HG02852 (cell line): ENCODE data around the gene TMEM31.
"Not testable (repeated sequence)": the region's sequence is repeated elsewhere in the genome, so short reads cannot be mapped to it uniquely, and the experiment has no call there.

ENCODE experiments used
- ATAC-seq: cut with Tn5 transposase; IDR thresholded peaks from one replicate; pipeline ENCODE4 v1.9.1; 2021; ENCODE audit warnings: mild to moderate bottlenecking, moderate library complexity; ENCODE audit not compliant: unreplicated experiment

The TMEM31 gene

DNA sequence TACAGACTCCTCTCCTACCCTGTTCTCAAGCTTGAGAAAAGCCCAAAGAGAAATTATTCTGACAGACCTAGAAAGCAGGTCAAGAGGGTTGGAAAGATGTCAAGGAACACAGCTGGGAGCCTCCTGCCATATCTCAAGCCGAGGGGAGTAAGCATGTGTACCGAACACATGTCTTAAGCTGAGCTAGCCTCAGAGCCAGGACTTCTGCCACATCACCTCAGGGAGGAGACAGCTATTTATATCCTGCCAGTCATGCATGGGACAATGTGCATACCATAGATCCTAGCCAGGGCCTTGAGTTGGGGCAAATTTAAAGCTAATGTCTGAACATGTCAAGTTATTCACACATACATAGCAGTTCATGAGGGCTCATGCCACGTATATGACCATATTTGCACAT lies 11.8 kb downstream of the TMEM31 start:
- no peak for ATAC-seq

DNA sequence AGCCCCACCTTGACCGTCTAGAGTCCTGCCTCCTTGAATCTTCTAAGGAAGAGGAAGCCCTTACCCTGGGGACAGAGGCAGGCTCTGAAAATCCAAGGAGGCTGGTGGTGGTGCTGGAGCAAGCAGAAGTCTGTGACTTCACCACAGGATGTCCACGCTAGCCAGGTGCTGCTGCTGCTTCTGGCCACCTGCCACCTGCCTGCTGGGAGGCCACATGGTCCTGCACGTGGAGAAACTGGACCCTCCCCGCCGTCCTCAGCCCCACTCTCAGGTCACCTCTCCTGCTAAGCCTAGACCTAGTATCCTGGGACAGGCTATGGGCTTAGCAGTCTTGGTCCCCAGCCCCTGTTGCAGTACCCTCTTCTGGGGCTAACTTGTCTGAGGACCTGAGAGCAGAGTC lies 15.8 kb downstream of the TMEM31 start:
- ATAC-seq: no peak

DNA sequence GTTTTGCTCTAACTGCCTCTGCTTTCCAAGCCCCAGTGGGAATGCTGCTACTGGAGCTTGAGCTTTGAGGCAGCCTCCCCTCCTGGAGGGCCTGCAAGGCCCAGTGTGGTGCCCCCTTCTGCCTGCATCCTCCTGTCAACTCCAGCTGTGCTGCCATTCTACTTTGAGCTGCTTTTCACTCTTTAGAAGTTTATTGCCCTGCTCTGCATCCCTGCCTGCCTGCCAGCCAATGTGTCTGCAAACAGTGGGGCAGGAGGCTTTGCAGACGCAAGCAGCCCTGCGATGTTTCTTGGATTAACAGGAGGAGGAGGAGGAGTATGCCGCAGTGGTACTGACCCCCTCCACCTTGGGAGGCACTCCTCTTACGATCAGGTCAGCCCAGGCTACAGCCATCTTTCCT lies 16.4 kb downstream of the TMEM31 start:
- ATAC-seq: no peak

DNA sequence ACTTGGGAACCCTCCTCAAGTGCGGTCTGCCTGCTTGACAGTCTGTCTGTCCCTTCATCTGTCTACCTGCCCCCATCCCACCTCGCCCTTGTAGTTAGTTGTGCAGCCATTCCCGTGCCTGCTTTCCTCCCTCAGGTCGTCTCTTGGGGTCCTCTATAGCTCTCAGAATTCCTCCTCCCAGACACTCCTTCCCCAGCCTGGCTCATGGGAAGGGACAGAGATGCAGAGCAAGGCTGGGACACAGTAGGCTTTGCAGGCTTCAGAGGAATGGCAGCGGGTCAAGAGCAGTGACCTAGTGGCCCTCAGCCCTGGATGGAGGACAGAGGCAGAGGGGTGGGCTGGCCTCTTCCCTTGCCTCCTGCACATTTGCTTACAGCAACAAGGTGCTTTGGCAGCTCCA lies 18.3 kb downstream of the TMEM31 start:
- ATAC-seq: no peak

DNA sequence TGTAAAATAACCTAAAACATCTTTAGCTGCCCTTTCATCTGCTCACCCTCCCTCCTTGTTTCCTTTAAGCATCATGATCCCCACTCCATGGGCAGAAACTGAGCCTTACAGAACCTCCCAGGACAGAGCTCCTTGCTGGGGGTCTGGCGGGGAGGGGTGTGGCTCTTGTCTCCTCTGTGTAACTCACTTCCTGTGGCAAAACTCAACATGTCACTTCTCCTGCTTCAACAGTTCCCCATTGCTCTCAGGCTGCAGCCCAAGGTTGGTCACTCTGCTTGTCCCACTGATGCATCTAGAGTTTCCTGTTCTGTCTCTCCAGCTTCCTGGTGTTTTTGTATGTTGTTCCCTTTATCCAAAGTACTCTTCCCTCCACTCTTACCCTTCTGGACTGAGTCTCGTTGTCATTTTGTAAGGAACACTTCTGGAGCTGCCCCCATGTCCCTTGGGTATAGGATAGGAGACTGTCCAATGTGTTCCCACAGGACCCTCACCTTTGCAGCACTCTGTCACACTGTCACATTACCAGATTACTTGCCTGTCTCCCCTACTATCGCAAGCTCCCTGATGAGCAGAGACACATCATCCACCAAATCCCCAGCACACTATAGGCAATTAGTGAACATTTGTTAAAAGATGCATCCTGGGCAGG lies 19.6 kb downstream of the TMEM31 start:
- ATAC-seq: no peak

DNA sequence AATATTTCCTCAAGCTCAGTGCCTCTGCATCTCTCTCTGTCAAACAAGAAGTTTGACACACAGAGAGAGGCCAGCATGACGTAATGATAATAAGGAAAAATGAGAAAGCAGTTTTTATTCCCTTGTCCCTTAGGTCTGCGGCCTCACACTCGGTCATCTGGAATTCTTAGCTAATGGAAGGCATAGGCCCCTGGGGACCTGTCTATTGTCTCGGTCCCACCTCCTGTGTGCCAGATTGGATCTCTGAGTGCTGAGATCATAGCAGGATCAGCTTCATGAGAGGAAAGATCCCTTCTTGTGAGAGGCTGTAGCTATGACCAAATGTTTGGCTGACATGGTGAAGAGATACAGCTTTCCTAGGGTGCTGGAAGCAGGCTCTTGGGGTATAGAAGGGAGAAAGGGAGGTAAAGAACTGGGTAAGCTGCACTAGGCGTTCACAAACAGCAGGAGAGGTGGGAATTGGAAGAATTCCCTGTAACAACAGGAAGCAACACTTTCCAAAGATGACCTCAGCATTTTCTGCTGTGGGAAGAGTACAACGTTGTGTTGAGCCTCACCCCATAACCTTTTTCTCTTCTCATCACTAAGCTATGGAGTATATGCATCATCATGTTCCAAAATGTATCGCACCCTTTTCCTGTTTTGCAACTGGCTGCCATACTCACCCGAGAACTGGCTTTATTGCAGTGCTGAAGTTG lies 20.2 kb downstream of the TMEM31 start:
- no peak for ATAC-seq

DNA sequence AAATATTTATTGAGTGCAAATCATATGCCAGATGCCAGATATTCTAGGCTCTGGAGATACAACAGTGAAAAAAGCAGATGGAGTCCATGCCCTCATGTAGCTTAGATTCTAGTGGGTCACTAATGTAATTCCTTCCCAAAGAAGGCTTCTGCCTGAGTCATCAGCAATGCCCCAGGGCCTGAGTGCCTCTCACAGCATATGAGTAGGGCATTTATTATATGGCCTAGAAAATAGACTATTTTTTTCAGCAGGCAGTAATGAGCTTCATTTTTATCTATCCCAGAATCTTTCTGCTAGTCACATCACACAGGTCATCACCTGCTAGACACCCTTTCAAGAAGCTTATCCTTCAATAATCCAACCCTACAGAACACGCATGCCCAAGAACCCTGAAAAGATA lies 22.3 kb downstream of the TMEM31 start:
- no peak for ATAC-seq

DNA sequence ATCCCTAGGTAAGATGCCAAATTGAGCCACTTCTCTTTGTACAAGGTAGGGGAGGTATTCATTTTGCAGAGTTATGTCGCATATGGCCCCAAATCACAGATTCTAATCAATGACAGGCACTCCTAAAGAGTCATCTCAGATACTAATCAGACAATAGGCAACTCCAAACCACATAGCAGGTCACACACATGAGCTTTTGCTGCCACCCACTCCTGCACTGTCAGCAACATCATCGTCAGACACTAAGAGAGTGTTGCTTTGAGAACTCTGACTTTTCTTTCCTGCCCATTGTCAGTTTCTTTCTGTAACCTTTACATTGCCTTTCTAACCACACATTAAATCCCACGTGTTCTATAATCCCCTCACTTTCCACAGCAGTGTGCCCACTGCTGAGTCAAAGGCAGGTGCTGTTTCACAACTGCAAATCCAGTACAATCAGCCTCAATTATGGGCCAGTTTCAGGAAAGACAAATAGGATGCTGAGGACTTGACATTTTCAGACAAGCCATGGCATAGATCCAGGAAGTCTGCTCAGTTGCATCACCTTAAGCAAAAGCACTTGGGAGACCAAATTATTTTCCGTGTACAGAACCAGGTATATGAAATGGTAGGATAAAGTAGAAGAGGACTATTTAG lies 23.5 kb downstream of the TMEM31 start:
- no peak for ATAC-seq

DNA sequence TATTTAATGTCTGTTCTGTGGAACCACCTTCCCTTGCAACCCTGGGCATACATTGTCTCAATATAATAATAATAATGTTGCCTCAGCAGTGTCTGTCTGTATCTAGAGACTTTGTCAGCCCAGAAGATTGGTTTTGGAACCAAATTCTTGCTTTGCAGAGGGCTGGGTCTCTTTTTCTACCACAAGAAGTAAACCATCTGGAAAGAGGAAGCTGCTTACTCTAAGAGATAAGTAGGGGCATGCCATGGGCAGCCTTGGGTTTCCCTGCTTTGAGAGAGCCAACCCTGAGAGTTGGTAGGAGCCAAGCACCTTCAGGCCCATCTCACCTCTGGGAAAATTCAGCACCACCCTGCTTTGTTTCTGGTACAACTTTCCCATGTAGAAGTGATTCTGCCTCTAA lies 27.0 kb downstream of the TMEM31 start:
- no peak for ATAC-seq

DNA sequence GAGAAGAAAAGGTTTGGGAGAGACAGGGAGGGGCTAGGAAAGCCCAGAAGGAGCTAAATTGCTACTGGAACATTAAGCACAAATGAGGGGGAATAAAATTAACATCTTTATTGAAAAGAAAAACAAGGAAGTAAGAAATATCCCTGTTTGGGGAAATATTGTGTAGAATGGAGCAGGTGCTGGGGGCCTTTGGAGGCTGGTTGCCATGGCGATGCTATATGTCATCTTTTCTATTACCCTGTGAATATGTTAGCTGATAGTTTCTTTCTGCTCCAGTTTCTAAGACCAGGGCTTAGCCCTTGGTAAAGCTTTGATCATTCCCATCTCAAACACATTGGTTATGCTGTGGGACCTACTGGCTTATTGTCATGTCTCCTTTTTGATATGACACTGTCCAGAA lies 28.7 kb downstream of the TMEM31 start:
- ATAC-seq: no peak

DNA sequence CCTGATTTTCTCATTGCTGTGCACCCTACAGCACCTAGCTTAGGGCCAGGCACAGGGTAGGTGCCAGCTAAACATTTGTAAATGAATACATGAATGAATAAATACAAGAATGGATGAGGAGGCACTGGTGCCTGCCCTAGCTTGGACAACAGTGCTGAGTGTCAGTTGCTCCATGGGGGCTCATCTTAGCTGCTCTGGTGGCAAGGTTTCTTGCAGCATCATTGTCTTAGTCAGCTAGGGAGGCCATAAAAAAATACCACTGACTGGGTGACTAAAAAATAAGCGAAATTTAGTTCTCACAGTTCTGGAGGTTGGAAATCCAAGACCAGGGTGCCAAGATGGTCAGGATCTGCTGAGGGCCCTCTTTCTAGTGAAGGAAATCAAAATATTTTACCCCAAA lies 31.2 kb downstream of the TMEM31 start:
- no peak for ATAC-seq

DNA sequence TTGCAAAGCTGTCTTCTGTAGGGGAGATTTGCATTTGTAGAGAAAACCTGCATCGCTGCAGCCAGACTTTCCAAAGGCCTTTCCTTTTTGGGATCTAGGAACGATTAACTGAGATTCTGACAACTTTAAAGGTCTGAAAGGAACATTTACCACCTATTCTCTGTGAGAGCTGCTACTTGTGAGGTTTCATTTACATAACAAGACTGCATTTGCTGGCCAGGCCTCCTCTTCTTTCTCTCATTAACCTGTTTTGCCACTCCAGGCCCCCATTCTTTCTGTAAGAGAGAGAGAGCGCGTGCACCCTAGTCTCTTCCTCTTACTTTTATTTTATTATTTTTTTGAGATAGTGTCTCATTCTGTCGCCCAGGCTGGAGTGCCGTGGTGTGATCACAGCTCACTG lies 31.6 kb downstream of the TMEM31 start:
- ATAC-seq: no peak

DNA sequence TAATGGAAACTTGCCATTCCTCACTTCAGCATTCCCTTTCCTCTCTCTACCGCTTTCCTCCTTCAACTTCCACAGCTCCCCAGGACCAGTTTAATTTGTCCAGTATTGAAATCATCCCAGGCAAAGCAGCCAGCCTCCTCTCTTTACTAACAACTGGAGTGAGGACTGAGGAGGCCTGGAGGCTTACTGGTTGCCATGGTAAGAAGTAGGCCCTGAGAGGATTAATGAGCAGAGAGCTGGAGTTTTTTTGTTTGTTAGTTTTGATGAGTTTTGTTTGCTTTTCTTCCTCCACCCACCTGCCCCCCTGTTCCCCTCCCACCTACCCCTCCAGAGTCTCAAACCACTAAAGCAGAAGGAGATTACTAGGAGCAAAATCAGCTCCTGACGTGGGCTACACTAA lies 36.5 kb downstream of the TMEM31 start:
- ATAC-seq: no peak

DNA sequence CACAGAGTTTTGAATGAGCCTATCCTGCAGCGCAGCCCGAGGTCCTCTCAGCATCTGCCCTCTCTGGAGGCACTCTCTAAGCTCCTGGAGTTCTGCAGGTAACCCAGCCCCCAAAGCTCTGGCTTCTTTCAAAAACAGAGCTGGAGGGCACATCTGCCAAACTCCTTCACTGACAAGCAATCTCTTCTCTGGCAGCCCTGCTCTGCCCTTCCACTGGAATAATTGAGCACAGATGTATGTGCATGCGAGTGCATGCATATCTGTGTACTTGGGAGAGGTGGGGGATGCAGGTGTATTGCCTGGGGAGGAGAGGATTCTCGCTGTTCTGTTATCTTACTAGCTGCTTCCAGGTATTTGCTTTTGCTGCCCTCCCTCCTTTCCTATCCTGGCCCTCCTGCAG lies 43.7 kb downstream of the TMEM31 start:
- no peak for ATAC-seq

DNA sequence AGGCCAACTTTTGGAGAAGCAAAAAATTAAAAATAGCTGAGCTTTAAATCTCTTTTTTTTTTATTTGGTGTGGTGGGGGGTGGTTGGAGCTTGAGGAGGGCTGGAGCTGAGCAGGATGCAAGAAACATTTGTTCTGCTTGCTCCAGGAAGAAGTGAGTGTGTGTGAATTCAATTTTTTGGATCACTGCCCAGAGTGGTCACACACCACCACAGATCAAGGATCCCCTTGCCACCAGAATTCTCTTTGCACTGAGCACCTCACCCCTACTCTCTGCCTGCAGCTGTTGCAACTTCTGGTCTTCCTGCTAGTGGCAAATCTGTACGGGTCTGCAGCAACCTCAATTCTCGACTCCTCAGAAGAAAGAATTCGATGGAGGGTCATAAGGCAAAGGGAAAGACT lies 46.0 kb downstream of the TMEM31 start:
- ATAC-seq: no peak

DNA sequence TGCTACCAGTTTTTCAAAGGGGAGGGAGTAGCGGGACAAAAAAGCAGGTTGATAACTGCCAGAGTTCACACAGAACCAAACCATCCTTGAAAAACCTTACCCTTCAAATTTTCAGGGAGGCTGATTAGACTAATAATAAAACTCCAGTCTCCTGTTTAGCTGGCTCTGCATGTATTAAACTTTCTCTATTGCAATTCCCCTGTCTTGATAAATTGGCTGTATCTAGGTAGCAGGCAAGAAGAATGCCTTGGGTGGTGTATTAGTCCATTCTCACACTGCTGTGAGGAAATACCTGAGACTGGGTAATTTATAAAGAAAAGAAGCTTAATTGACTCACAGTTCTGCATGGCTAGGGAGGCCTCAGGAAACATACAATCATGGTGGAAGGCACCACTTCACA lies 47.8 kb downstream of the TMEM31 start:
- ATAC-seq: no peak

DNA sequence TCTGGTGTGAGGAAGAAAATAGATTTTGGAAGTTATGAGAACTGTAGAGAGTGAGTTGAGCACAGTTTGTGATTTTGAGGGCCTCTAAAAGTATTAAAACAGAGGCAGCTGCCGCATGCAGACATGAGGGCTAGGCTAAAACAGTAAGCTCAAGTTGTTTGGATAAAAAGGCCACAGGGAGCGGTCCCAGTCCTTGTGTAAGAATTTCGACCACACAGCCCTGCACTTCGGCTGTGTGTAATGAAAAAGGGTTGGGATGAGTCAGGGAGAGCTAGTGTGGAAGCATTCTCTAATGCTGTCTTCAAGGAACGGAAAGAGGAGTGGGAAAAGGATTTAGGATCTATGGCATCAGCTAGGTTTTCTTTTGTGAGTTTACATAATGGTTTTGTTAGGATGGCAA lies 52.8 kb downstream of the TMEM31 start:
- not testable (repeated sequence) for ATAC-seq
